WTC11 (cell line): Measurements from ENCODE around the gene MYOZ3. TPM values are rescaled to one million over a fixed set of nuclear protein-coding genes. Genes with fewer than 3 reads are reported as not detected.

ENCODE experiments used
- ATAC-seq: fragments of 200-7000 bp; cut with Tn5 transposase; 2 replicates; pipeline ENCODE4 v1.10.0; 2021; ENCODE audit warnings: mild to moderate bottlenecking, moderate library complexity
- CTCF ChIA-PET: fragments of 300-600 bp; sonication (Branson Sonifier 250); formaldehyde crosslinking; loops from one replicate; lab custom pipeline; 2021; ENCODE audit warnings: antibody characterized with exemption; lab: Charles Lee
- POLR2A ChIA-PET: fragments of 350-600 bp; sonication (Branson Sonifier 250); formaldehyde crosslinking; loops from one replicate; lab custom pipeline; 2021; ENCODE audit warnings: antibody characterized with exemption; lab: Charles Lee
- DNase-seq: peaks from one replicate; pipeline ENCODE4 v3.0.0; 2021; ENCODE audit warnings: low spot score
- H3K27ac Mint-ChIP-seq: 2 replicates; pipeline ENCODE4 v1.8.0; 2021; ENCODE audit warnings: mixed read lengths
- H3K27me3 Mint-ChIP-seq: 2 replicates; pipeline ENCODE4 v1.8.0; 2021; ENCODE audit warnings: low read depth, mild to moderate bottlenecking, moderate library complexity, mixed read lengths
- H3K36me3 Mint-ChIP-seq: 2 replicates; pipeline ENCODE4 v1.8.0; 2021; ENCODE audit warnings: mixed read lengths
- H3K4me1 Mint-ChIP-seq: 2 replicates; pipeline ENCODE4 v1.8.0; 2022; ENCODE audit warnings: mixed read lengths
- H3K4me3 Mint-ChIP-seq: 2 replicates; pipeline ENCODE4 v1.8.0; 2021; ENCODE audit warnings: mild to moderate bottlenecking, moderate library complexity, mixed read lengths
- H3K9me3 Mint-ChIP-seq: 2 replicates; pipeline ENCODE4 v1.8.0; 2021; ENCODE audit warnings: mixed read lengths
- ARID4B ChIP-seq: sonication (generic); formaldehyde crosslinking; IDR thresholded peaks from 2 replicates; pipeline ENCODE4 v1.8.0; 2023; ENCODE audit warnings: missing genetic modification reagents, mild to moderate bottlenecking, borderline replicate concordance
- E2F4 ChIP-seq: sonication (generic); formaldehyde crosslinking; IDR thresholded peaks from 2 replicates; pipeline ENCODE4 v1.8.1; 2022; ENCODE audit warnings: low read depth, mild to moderate bottlenecking, moderate library complexity, missing genetic modification reagents, borderline replicate concordance
- ESRRA ChIP-seq: sonication (generic); formaldehyde crosslinking; IDR thresholded peaks from 2 replicates; pipeline ENCODE4 v1.8.1; 2022; ENCODE audit warnings: mild to moderate bottlenecking, missing genetic modification reagents, borderline replicate concordance
- FOXK1 ChIP-seq: sonication (generic); formaldehyde crosslinking; IDR thresholded peaks from 2 replicates; pipeline ENCODE4 v1.8.0; 2022; ENCODE audit warnings: mild to moderate bottlenecking, moderate library complexity, missing genetic modification reagents
- GRHL2 ChIP-seq: fragments of 250-450 bp; sonication (Bioruptor Pico); IDR thresholded peaks from 2 replicates; pipeline ENCODE4 v1.8.0; 2022; ENCODE audit warnings: mild to moderate bottlenecking, moderate library complexity; ENCODE audit not compliant: insufficient replicate concordance, severe bottlenecking
- GTF2I ChIP-seq: fragments of 250-450 bp; sonication (Bioruptor Pico); conservative IDR thresholded peaks from 2 replicates; pipeline ENCODE4 v1.4.0; 2021; ENCODE audit warnings: mild to moderate bottlenecking
- IRF1 ChIP-seq: sonication (generic); formaldehyde crosslinking; IDR thresholded peaks from 2 replicates; pipeline ENCODE4 v1.8.0; 2023; ENCODE audit warnings: missing genetic modification reagents
- MYBL2 ChIP-seq: sonication (generic); formaldehyde crosslinking; IDR thresholded peaks from 2 replicates; pipeline ENCODE4 v1.8.1; 2023; ENCODE audit warnings: mild to moderate bottlenecking, moderate library complexity, missing genetic modification reagents
- SP1 ChIP-seq: sonication (generic); formaldehyde crosslinking; conservative IDR thresholded peaks from 2 replicates; pipeline ENCODE4 v1.8.1; 2022; ENCODE audit warnings: missing genetic modification reagents
- USF2 ChIP-seq: sonication (generic); formaldehyde crosslinking; IDR thresholded peaks from 2 replicates; pipeline ENCODE4 v1.8.1; 2023; ENCODE audit warnings: mild to moderate bottlenecking, missing genetic modification reagents, moderate library complexity
- ZBTB21 ChIP-seq: sonication (generic); formaldehyde crosslinking; IDR thresholded peaks from 2 replicates; pipeline ENCODE4 v1.8.1; 2023; ENCODE audit warnings: mild to moderate bottlenecking, missing genetic modification reagents, borderline replicate concordance
- ZNF121 ChIP-seq: sonication (generic); formaldehyde crosslinking; IDR thresholded peaks from 2 replicates; pipeline ENCODE4 v1.8.0; 2023; ENCODE audit warnings: missing genetic modification reagents
- ZNF281 ChIP-seq: sonication (generic); formaldehyde crosslinking; IDR thresholded peaks from 2 replicates; pipeline ENCODE4 v1.8.0; 2023; ENCODE audit warnings: mild to moderate bottlenecking, missing genetic modification reagents
- ZNF423 ChIP-seq: fragments of 250-450 bp; sonication (Bioruptor Pico); IDR thresholded peaks from 2 replicates; pipeline ENCODE4 v2.1.2; 2022; ENCODE audit warnings: mild to moderate bottlenecking, moderate library complexity
- ZNF425 ChIP-seq: fragments of 250-450 bp; sonication (Bioruptor Pico); conservative IDR thresholded peaks from 2 replicates; pipeline ENCODE4 v1.9.0; 2021; ENCODE audit warnings: mild to moderate bottlenecking
- ZNF532 ChIP-seq: fragments of 250-450 bp; sonication (Bioruptor Pico); IDR thresholded peaks from 2 replicates; pipeline ENCODE4 v1.9.0; 2021; ENCODE audit warnings: mild to moderate bottlenecking, borderline replicate concordance
- total RNA-seq: library from RNA; stranded (reverse); gene quantifications from 3 replicates; pipeline ENCODE4 v1.2.3, GENCODE V29; 2021

Gene MYOZ3
- total RNA-seq, 1 experiment from 2014 or later, result 13.7 TPM

GRCh38 chr5:150639751-150640150 lies 21.3 kb upstream of the MYOZ3 start (continued):
- TF ChIP-seq E2F4 (CRISPR knock-in tag) (no peak), USF2 (no peak), IRF1 (no peak), ZNF425 (no peak), ESRRA (CRISPR knock-in tag) (no peak), FOXK1 (no peak), SP1 (CRISPR knock-in tag) (no peak), ARID4B (no peak), ZNF532 (no peak)

- DNase-seq, result no peak
- peak within 1 kb of the TSS; percentile 85 for H3K27ac Mint-ChIP-seq
- peak; percentile 13 for ATAC-seq
- H3K4me1 Mint-ChIP-seq, result peaks cover 43% of the 10 kb centered on the region
- H3K36me3 Mint-ChIP-seq, result no peaks in the 10 kb centered on the region
- H3K4me3 Mint-ChIP-seq, result no peak within 1 kb of the TSS
- CTCF ChIA-PET, result interaction anchor here (0.6 to 1.8 kb wide), 6 partner anchors 16 to 181 kb away, joined by 3 to 5 read pairs (median 4); partner anchors contain the start of gene RBM22
- POLR2A ChIA-PET, result no interaction called here
- no peaks in the 10 kb centered on the region for H3K9me3 Mint-ChIP-seq
- no peaks in the 10 kb centered on the region for H3K27me3 Mint-ChIP-seq
- no peak for TF ChIP-seq ZBTB21 (CRISPR knock-in tag)
- no peak for TF ChIP-seq ZNF423 (CRISPR knock-in tag)
- TF ChIP-seq GRHL2 (CRISPR knock-in tag), result no peak
- TF ChIP-seq MYBL2 (CRISPR knock-in tag), result no peak
- no peak for TF ChIP-seq GTF2I (CRISPR knock-in tag)
- TF ChIP-seq ZNF121, result no peak
- no peak for TF ChIP-seq ZNF281
Measured at GRCh38 chr5:150640311-150641005, 20.6 kb upstream of the MYOZ3 start, which contains the start of gene SYNPO. SYNPO (plus strand) TSS chr5:150640660; CDS start chr5:150648276, 7,616 bp downstream.
